OCI-LY7 (cell line): ENCODE data around the gene TRIM69. TPM values are rescaled to one million over a fixed set of nuclear protein-coding genes. Genes with fewer than 3 reads are reported as not detected.

Experiments
- BruUV-seq: library from RNA; stranded (reverse); fragments of 400-500 nt; replicated peaks from 2 replicates; lab custom pipeline; 2021; lab: Mats Ljungman, UMichigan
- CTCF ChIA-PET: fragments of 300-600 bp; sonication (Branson Sonifier 250); formaldehyde crosslinking; loops from one replicate; lab custom pipeline; 2022; ENCODE audit warnings: antibody characterized with exemption; ENCODE audit not compliant: unreplicated experiment; lab: Charles Lee
- POLR2A ChIA-PET: fragments of 300-600 bp; sonication (Branson Sonifier 250); formaldehyde crosslinking; loops from one replicate; lab custom pipeline; 2022; ENCODE audit warnings: antibody characterized with exemption; lab: Charles Lee
- DNase-seq: peaks from one replicate; pipeline ENCODE4 v3.0.0-alpha.2; 2015; ENCODE audit warnings: low spot score
- H2AFZ ChIP-seq: fragments of 200-600 bp; sonication (generic), shearing (Covaris generic); 2 replicates; pipeline ENCODE4 v1.6.1; 2014; ENCODE audit warnings: mild to moderate bottlenecking, antibody characterized with exemption, low read length, moderate library complexity
- H3K27ac ChIP-seq: fragments of 200-600 bp; sonication (generic); 2 replicates; pipeline ENCODE4 v1.5.1; 2014; ENCODE audit warnings: mixed run types, low read depth, mild to moderate bottlenecking, moderate library complexity, low read length, inconsistent platforms; ENCODE audit not compliant: poor library complexity, severe bottlenecking
- H3K36me3 ChIP-seq: fragments of 200-600 bp; sonication (generic); 2 replicates; pipeline ENCODE4 v1.6.1; 2014; ENCODE audit warnings: mild to moderate bottlenecking, antibody characterized with exemption, low read length, moderate library complexity, mixed read lengths; ENCODE audit not compliant: insufficient read depth
- H3K4me1 ChIP-seq: fragments of 200-600 bp; sonication (generic); 2 replicates; pipeline ENCODE4 v1.5.1; 2014; ENCODE audit warnings: mild to moderate bottlenecking, low read length; ENCODE audit not compliant: insufficient read depth, poor library complexity, severe bottlenecking
- H3K4me2 ChIP-seq: fragments of 200-600 bp; sonication (generic); 2 replicates; pipeline ENCODE4 v1.6.1; 2014; ENCODE audit warnings: mild to moderate bottlenecking, low read length
- H3K4me3 ChIP-seq: fragments of 200-600 bp; sonication (generic); 2 replicates; pipeline ENCODE4 v1.5.1; 2014; ENCODE audit warnings: mild to moderate bottlenecking, low read depth, low read length; ENCODE audit not compliant: poor library complexity, severe bottlenecking
- H3K79me2 ChIP-seq: fragments of 200-600 bp; sonication (generic); 2 replicates; pipeline ENCODE4 v1.6.1; 2016; ENCODE audit warnings: low read depth, mild to moderate bottlenecking, low read length, moderate library complexity, mixed read lengths; ENCODE audit not compliant: insufficient read depth
- H3K9me2 ChIP-seq: fragments of 200-600 bp; sonication (generic); 2 replicates; pipeline ENCODE4 v1.6.1; 2016; ENCODE audit warnings: mild to moderate bottlenecking, low read length, mixed read lengths; ENCODE audit not compliant: insufficient read depth
- H3K9me3 ChIP-seq: fragments of 200-600 bp; sonication (generic); 2 replicates; pipeline ENCODE4 v1.6.1; 2014; ENCODE audit warnings: mild to moderate bottlenecking, mixed run types, low read length, mixed read lengths
- H4K20me1 ChIP-seq: fragments of 200-600 bp; sonication (generic); 2 replicates; pipeline ENCODE4 v1.6.1; 2014; ENCODE audit warnings: mild to moderate bottlenecking, antibody characterized with exemption, low read length, moderate library complexity, mixed read lengths; ENCODE audit not compliant: insufficient read depth
- EZH2phosphoT487 ChIP-seq: fragments of 200-600 bp; sonication (generic); IDR thresholded peaks from 2 replicates; pipeline ENCODE4 v1.6.1; 2018; ENCODE audit warnings: low read depth, borderline replicate concordance, mild to moderate bottlenecking, mixed run types, antibody characterized with exemption, low read length, moderate library complexity, mixed read lengths
- intact Hi-C: fragments of 100-400 bp; cut with micrococcal nuclease; formaldehyde crosslinking; loops from one replicate; pipeline ENCODE4 v1.10.0; 2022; ENCODE audit not compliant: unreplicated experiment
- total RNA-seq, 2 experiments: library from RNA; depleted of rRNA in 1 of 2; stranded (reverse); fragments of >200 nt in 1 of 2; shearing (Covaris generic) in 1 of 2; gene quantifications; 2 replicates each; pipeline ENCODE4 v1.2.3, GENCODE V29; 2014 to 2022
- TF ChIP-seq, protein P1 (sequence below): fragments of 200-600 bp; sonication (generic); conservative IDR thresholded peaks from 2 replicates; pipeline ENCODE4 v1.5.1; 2014; ENCODE audit warnings: mild to moderate bottlenecking, antibody characterized with exemption, low read length, moderate library complexity, mixed read lengths

The TRIM69 gene
- total RNA-seq, 2 experiments from 2014 or later, result 16.3 to 33.7 TPM

DNA sequence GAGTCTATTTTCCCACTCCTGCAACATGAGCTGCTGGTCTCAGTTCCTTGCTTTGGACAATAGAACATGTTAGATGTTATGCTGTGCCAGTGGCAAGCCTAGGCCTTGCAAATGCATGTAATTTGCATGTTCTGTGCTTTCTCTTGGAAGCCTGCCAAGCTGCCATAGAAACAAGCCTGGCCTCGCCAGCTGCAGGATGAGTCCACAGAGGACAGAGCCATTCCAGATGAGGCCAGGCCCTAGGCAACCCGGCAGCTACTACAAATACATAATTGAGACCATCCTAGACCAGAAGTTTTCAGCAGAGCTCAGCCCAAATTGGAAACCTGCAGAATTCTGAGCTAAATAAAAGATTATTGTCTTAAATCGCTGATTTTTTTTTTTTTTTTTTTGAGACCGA is 39.6 kb downstream of the TRIM69 start:
- Histone ChIP-seq H4K20me1 (no peaks in the 10 kb centered on the region), H2AFZ (no peak overlapping the region), H3K4me2 (peak overlapping the region; percentile 48; the same call in 1 of the 2 replicates), H3K4me3 (no peak overlapping the region), H3K9me2 (no peaks in the 10 kb centered on the region), H3K36me3 (no peaks in the 10 kb centered on the region), H3K27ac (no peak overlapping the region), H3K4me1 (peaks cover 5% of the 10 kb centered on the region), H3K9me3 (no peaks in the 10 kb centered on the region), H3K79me2 (no peaks in the 10 kb centered on the region)
- intact Hi-C loops, result no loop called here
- DNase-seq, result peak; percentile 14
- POLR2A ChIA-PET, result interaction anchor here (0.8 kb wide), 1 partner anchor 17 kb away, joined by 3 read pairs; no protein-coding TSS in a partner anchor
- CTCF ChIA-PET, result no interaction called here
- BruUV-seq, result no TSS peak
- TF ChIP-seq, protein P1, sequence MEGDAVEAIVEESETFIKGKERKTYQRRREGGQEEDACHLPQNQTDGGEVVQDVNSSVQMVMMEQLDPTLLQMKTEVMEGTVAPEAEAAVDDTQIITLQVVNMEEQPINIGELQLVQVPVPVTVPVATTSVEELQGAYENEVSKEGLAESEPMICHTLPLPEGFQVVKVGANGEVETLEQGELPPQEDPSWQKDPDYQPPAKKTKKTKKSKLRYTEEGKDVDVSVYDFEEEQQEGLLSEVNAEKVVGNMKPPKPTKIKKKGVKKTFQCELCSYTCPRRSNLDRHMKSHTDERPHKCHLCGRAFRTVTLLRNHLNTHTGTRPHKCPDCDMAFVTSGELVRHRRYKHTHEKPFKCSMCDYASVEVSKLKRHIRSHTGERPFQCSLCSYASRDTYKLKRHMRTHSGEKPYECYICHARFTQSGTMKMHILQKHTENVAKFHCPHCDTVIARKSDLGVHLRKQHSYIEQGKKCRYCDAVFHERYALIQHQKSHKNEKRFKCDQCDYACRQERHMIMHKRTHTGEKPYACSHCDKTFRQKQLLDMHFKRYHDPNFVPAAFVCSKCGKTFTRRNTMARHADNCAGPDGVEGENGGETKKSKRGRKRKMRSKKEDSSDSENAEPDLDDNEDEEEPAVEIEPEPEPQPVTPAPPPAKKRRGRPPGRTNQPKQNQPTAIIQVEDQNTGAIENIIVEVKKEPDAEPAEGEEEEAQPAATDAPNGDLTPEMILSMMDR, result no peak
- no peak for TF ChIP-seq EZH2phosphoT487

DNA sequence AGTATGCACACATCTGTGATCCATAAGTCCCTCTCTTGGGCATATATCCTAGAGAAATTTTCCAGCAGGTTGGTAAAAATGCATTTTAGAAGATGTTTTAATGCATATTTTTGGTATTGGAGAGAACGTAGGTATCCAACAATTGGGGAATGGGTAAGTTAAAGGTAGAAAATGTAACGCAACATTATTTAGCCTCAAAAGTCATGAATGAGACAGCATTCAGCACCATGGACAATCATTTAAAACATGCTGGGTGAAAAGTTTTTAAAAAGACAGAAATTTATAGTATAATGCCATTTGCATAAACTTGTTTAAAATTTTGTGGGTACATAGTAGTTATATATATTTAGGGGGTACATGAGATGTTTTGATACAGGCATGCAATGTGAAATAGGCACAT is 43.4 kb downstream of the TRIM69 start:
- CTCF ChIA-PET, result no interaction called here
- H3K4me3 ChIP-seq, result no peak overlapping the region

DNA sequence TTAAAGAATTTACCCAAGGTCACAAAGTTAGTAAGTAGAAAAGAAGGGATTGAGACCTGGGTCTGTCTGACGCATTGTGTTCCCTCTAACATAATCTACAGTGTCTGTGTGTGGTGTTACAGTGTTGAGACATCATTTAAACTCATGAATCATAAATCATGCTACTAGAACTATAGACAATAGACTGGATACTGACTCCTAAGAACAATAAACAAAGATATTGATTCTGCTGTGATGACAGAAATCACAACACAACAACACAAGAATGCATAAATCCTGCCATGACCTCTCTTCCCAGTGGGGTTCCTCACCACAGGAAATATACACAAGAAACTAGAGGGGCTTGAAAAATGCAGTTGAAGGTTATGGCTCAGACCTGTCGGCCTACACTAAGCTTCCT is 44.3 kb downstream of the TRIM69 start:
- intact Hi-C loops, result no loop called here
- CTCF ChIA-PET, result no interaction called here
- no peak overlapping the region for H3K4me2 ChIP-seq
- H3K4me3 ChIP-seq, result no peak overlapping the region
- H3K9me2 ChIP-seq, result no peaks in the 10 kb centered on the region
- no peak overlapping the region for H3K27ac ChIP-seq
- no peaks in the 10 kb centered on the region for H3K9me3 ChIP-seq
- no peak overlapping the region for H2AFZ ChIP-seq
- H3K4me1 ChIP-seq, result peaks cover 8% of the 10 kb centered on the region
- TF ChIP-seq, protein P1, result no peak
- TF ChIP-seq EZH2phosphoT487, result no peak
- no peak for DNase-seq
- H4K20me1 ChIP-seq, result no peaks in the 10 kb centered on the region
- BruUV-seq, result no TSS peak
- H3K36me3 ChIP-seq, result no peaks in the 10 kb centered on the region
- POLR2A ChIA-PET, result no interaction called here
- no peaks in the 10 kb centered on the region for H3K79me2 ChIP-seq

More for the DNA sequence above, 43.4 kb downstream of the TRIM69 start:
- POLR2A ChIA-PET, result no interaction called here
- H3K4me2 ChIP-seq, result no peak overlapping the region
- H3K9me2 ChIP-seq, result no peaks in the 10 kb centered on the region
- TF ChIP-seq, protein P1, result no peak
- no peak for TF ChIP-seq EZH2phosphoT487
- H3K36me3 ChIP-seq, result no peaks in the 10 kb centered on the region
- DNase-seq, result no peak
- no peaks in the 10 kb centered on the region for H3K9me3 ChIP-seq
- H3K27ac ChIP-seq, result no peak overlapping the region
- no peaks in the 10 kb centered on the region for H3K79me2 ChIP-seq
- H4K20me1 ChIP-seq, result no peaks in the 10 kb centered on the region
- intact Hi-C loops, result no loop called here
- no TSS peak for BruUV-seq
- peaks cover 9% of the 10 kb centered on the region for H3K4me1 ChIP-seq
- no peak overlapping the region for H2AFZ ChIP-seq
